GM12878 (cell line): Measurements from ENCODE around the gene PFN2.

ENCODE experiments used
- BCL11A ChIP-seq: IDR thresholded peaks from 2 replicates; pipeline ENCODE4 v1.6.1; 2011; ENCODE audit warnings: low read depth, low read length
- CBFB ChIP-seq: IDR thresholded peaks from 2 replicates; pipeline ENCODE4 v1.6.1; 2016; ENCODE audit warnings: antibody characterized with exemption, low read depth
- CEBPB ChIP-seq, 2 experiments: fragments of 150-350 bp in 1 of 2; IDR thresholded peaks; 2 replicates each; pipeline ENCODE4 v1.6.1; 2012 to 2014; ENCODE audit warnings: low read depth in 2 of 2, low read length in 2 of 2, borderline replicate concordance in 1 of 2, inconsistent platforms in 1 of 2
- EP300 ChIP-seq, 2 experiments: fragments of 150-350 bp in 1 of 2; IDR thresholded peaks; 2 replicates each; pipeline ENCODE4 v1.6.1; 2011 to 2012; ENCODE audit warnings: low read depth in 2 of 2, low read length in 2 of 2, borderline replicate concordance in 1 of 2, improper control_type of control experiment in 1 of 2, inconsistent platforms in 1 of 2; ENCODE audit not compliant: control insufficient read depth in 1 of 2
- FOXK2 ChIP-seq: fragments of 450-650 bp; IDR thresholded peaks from 2 replicates; pipeline ENCODE4 v1.6.1; 2017; ENCODE audit warnings: mild to moderate bottlenecking, moderate library complexity
- MXI1 ChIP-seq: fragments of 150-350 bp; IDR thresholded peaks from 2 replicates; pipeline ENCODE4 v1.6.1; 2011; ENCODE audit warnings: low read depth, mild to moderate bottlenecking, inconsistent platforms, low read length, improper control_type of control experiment
- NR2C2 ChIP-seq: IDR thresholded peaks from 2 replicates; pipeline ENCODE4 v1.6.1; 2011; ENCODE audit warnings: borderline replicate concordance, low read depth; ENCODE audit not compliant: control insufficient read depth, insufficient read length
- POLR2A ChIP-seq: IDR thresholded peaks from 2 replicates; pipeline ENCODE4 v1.6.1; 2011; ENCODE audit warnings: low read depth, mild to moderate bottlenecking, low read length
- POLR2AphosphoS5 ChIP-seq: IDR thresholded peaks from 2 replicates; pipeline ENCODE4 v1.6.1; 2011; ENCODE audit warnings: mild to moderate bottlenecking, low read length, inconsistent platforms
- TAF1 ChIP-seq: IDR thresholded peaks from 2 replicates; pipeline ENCODE4 v1.6.1; 2011; ENCODE audit warnings: mild to moderate bottlenecking, low read depth, low read length, borderline replicate concordance
- YY1 ChIP-seq: IDR thresholded peaks from 2 replicates; pipeline ENCODE4 v1.6.1; 2011; ENCODE audit warnings: low read depth, mild to moderate bottlenecking, low read length
- TF ChIP-seq, protein P1 (sequence below), 3 experiments: IDR thresholded peaks in 2 of 3; conservative IDR thresholded peaks in 1 of 3; 2 replicates each; pipeline ENCODE4 v1.5.1; 2011; ENCODE audit warnings: low read depth in 3 of 3, low read length in 3 of 3, mild to moderate bottlenecking in 3 of 3, control low read depth in 2 of 3, moderate library complexity in 2 of 3, inconsistent platforms in 1 of 3, mixed read lengths in 1 of 3; ENCODE audit not compliant: control insufficient read depth in 2 of 3, insufficient read depth in 1 of 3; ENCODE audit errors: extremely low read depth in 1 of 3

DNA sequence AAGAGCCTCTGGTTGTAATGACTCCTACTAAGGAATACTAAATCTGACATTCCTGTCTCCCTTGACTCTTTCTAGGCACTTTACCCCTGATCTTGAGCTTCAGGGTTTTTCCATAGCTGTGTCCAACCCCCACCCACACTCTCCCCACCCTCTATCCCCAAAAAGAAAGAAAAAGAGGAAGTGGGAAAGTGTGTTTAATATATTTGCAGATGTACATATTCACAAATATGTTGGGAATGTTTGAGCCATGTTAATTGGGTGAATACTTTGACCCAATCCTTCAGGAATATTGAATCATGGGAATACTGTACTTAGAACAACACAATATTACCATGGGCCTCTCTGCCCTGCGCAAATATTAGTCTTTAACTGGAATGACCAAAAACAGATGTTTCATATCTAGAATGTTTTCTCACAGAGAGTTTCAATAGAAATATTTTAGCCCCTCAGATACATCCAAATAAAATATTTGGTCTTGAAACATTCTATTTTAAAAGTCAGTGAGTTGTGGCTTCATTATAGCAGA is 19.8 kb upstream of the PFN2 start:
- TF ChIP-seq BCL11A (no peak), POLR2A (no peak), NR2C2 (no peak), CBFB (no peak), EP300 (IDR thresholded peaks at IDR 0.05; ENCODE audit: borderline replicate concordance in 1 of 2, control insufficient read depth in 1 of 2, low read depth in 2 of 2, low read length in 2 of 2) (no peak), TAF1 (no peak), FOXK2 (no peak), CEBPB (IDR thresholded peaks at IDR 0.05; ENCODE audit: borderline replicate concordance in 1 of 2, low read depth in 2 of 2, low read length in 2 of 2) (no peak), POLR2AphosphoS5 (no peak), YY1 (no peak), MXI1 (no peak)
- TF ChIP-seq, protein P1, sequence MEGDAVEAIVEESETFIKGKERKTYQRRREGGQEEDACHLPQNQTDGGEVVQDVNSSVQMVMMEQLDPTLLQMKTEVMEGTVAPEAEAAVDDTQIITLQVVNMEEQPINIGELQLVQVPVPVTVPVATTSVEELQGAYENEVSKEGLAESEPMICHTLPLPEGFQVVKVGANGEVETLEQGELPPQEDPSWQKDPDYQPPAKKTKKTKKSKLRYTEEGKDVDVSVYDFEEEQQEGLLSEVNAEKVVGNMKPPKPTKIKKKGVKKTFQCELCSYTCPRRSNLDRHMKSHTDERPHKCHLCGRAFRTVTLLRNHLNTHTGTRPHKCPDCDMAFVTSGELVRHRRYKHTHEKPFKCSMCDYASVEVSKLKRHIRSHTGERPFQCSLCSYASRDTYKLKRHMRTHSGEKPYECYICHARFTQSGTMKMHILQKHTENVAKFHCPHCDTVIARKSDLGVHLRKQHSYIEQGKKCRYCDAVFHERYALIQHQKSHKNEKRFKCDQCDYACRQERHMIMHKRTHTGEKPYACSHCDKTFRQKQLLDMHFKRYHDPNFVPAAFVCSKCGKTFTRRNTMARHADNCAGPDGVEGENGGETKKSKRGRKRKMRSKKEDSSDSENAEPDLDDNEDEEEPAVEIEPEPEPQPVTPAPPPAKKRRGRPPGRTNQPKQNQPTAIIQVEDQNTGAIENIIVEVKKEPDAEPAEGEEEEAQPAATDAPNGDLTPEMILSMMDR (IDR thresholded peaks at IDR 0.05 in 2 of 3, conservative IDR thresholded peaks at IDR 0.05 in 1 of 3; ENCODE audit: control insufficient read depth in 2 of 3, extremely low read depth in 1 of 3, insufficient read depth in 1 of 3, low read depth in 3 of 3, low read length in 3 of 3), result no peak
